A549 (cell line): Measurements from ENCODE around the gene SNTB2.

Source experiments
- RAD21 ChIP-seq, 2 experiments: fragments of >200 bp in 1 of 2; sonication (Bioruptor Twin) in 1 of 2; formaldehyde crosslinking in 1 of 2; IDR thresholded peaks in 1 of 2; conservative IDR thresholded peaks in 1 of 2; 2 replicates in 1 of 2; 3 replicates in 1 of 2; pipeline ENCODE4 v1.6.1; 2012 to 2018; ENCODE audit warnings: inconsistent platforms in 1 of 2
- TF ChIP-seq, protein P1 (sequence below): fragments of >200 bp; sonication (Bioruptor Twin); formaldehyde crosslinking; IDR thresholded peaks from 3 replicates; pipeline ENCODE4 v1.5.1; 2016
- TF ChIP-seq, protein P2 (sequence below): fragments of >200 bp; sonication (Bioruptor Twin); formaldehyde crosslinking; IDR thresholded peaks from 3 replicates; pipeline ENCODE4 v1.6.1; 2016

- TF ChIP-seq, protein P1, sequence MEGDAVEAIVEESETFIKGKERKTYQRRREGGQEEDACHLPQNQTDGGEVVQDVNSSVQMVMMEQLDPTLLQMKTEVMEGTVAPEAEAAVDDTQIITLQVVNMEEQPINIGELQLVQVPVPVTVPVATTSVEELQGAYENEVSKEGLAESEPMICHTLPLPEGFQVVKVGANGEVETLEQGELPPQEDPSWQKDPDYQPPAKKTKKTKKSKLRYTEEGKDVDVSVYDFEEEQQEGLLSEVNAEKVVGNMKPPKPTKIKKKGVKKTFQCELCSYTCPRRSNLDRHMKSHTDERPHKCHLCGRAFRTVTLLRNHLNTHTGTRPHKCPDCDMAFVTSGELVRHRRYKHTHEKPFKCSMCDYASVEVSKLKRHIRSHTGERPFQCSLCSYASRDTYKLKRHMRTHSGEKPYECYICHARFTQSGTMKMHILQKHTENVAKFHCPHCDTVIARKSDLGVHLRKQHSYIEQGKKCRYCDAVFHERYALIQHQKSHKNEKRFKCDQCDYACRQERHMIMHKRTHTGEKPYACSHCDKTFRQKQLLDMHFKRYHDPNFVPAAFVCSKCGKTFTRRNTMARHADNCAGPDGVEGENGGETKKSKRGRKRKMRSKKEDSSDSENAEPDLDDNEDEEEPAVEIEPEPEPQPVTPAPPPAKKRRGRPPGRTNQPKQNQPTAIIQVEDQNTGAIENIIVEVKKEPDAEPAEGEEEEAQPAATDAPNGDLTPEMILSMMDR: no peak
- TF ChIP-seq, protein P2, sequence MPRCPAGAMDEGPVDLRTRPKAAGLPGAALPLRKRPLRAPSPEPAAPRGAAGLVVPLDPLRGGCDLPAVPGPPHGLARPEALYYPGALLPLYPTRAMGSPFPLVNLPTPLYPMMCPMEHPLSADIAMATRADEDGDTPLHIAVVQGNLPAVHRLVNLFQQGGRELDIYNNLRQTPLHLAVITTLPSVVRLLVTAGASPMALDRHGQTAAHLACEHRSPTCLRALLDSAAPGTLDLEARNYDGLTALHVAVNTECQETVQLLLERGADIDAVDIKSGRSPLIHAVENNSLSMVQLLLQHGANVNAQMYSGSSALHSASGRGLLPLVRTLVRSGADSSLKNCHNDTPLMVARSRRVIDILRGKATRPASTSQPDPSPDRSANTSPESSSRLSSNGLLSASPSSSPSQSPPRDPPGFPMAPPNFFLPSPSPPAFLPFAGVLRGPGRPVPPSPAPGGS: no peak
- no peak for TF ChIP-seq RAD21 (conservative IDR thresholded peaks at IDR 0.05 in 1 of 2, IDR thresholded peaks at IDR 0.05 in 1 of 2)
These were observed 98.3 kb downstream of the SNTB2 start for GRCh38 chr16:69285240-69285639.
